PFSK-1 (cell line): ENCODE measurements around the gene CSNK2B.

Experiments used
- FOXP2 ChIP-seq: optimal IDR thresholded peaks from 2 replicates; pipeline ENCODE3; 2011; ENCODE audit warnings: borderline replicate concordance, control low read depth, inconsistent platforms; ENCODE audit not compliant: insufficient read depth; ENCODE audit errors: extremely low read length, extremely low read depth
- POLR2AphosphoS5 ChIP-seq: IDR thresholded peaks from 2 replicates; pipeline ENCODE4 v1.6.1; 2012; ENCODE audit warnings: low read depth, mild to moderate bottlenecking, control low read depth, low read length, moderate library complexity
- SIN3A ChIP-seq: IDR thresholded peaks from 2 replicates; pipeline ENCODE4 v1.6.1; 2012; ENCODE audit warnings: mild to moderate bottlenecking, low read length, moderate library complexity, borderline replicate concordance; ENCODE audit not compliant: insufficient read depth
- TAF1 ChIP-seq: IDR thresholded peaks from 2 replicates; pipeline ENCODE4 v1.6.1; 2012; ENCODE audit warnings: low read length, control low read depth, borderline replicate concordance; ENCODE audit not compliant: insufficient read depth
- TF ChIP-seq, protein P1 (sequence below), 2 experiments: IDR thresholded peaks; 2 replicates each; pipeline versions ENCODE4 v1.6.1 to v1.8.0; 2011 to 2012; ENCODE audit warnings: low read depth in 2 of 2, low read length in 2 of 2, control low read depth in 1 of 2, inconsistent platforms in 1 of 2, mild to moderate bottlenecking in 1 of 2, moderate library complexity in 1 of 2; ENCODE audit not compliant: insufficient read depth in 1 of 2

Gene CSNK2B

DNA sequence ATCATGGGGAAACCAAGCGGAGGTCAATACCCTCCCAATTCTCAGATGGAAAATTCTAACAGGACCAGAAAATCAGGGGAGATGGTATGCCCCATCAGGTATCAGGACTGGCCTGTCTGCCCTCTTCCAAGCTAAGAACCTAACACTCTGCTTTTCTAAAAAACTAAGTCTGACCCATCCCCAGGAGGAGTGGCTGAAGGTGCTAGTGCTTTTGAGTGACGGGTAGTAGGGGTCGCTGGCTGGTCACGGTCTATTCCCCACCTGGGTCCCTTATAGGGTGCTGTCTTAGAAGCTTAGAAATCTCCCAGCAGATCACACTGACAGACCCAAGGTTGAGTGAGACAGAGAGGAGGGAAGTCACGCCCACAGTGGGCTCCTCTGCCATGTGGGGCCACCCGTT lies 27.7 kb downstream of the CSNK2B start:
- TF ChIP-seq FOXP2 (no peak), POLR2AphosphoS5 (no peak), TAF1 (no peak), SIN3A (no peak)
- TF ChIP-seq, protein P1, sequence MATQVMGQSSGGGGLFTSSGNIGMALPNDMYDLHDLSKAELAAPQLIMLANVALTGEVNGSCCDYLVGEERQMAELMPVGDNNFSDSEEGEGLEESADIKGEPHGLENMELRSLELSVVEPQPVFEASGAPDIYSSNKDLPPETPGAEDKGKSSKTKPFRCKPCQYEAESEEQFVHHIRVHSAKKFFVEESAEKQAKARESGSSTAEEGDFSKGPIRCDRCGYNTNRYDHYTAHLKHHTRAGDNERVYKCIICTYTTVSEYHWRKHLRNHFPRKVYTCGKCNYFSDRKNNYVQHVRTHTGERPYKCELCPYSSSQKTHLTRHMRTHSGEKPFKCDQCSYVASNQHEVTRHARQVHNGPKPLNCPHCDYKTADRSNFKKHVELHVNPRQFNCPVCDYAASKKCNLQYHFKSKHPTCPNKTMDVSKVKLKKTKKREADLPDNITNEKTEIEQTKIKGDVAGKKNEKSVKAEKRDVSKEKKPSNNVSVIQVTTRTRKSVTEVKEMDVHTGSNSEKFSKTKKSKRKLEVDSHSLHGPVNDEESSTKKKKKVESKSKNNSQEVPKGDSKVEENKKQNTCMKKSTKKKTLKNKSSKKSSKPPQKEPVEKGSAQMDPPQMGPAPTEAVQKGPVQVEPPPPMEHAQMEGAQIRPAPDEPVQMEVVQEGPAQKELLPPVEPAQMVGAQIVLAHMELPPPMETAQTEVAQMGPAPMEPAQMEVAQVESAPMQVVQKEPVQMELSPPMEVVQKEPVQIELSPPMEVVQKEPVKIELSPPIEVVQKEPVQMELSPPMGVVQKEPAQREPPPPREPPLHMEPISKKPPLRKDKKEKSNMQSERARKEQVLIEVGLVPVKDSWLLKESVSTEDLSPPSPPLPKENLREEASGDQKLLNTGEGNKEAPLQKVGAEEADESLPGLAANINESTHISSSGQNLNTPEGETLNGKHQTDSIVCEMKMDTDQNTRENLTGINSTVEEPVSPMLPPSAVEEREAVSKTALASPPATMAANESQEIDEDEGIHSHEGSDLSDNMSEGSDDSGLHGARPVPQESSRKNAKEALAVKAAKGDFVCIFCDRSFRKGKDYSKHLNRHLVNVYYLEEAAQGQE (IDR thresholded peaks at IDR 0.05; ENCODE audit: insufficient read depth in 1 of 2, low read depth in 2 of 2, low read length in 2 of 2), result no peak

DNA sequence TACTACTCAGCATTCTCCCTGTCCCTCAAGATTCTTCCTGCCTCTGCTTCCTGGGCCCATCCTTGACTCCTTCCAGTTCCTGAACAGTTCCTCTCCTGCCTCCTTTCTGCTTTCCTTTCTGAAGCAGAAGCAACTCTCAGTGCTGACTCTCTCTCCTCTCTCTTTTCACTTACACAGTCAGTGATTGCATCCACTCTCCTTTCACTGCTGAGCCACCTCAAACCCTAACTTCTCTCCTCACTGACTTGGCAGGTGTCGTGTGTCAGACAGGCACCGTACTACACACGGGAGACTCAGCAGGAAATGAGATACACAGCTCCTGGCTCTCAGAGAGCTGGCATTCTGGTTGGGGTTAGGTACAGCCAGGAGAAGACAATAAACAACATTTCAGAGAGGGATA lies 31.7 kb downstream of the CSNK2B start:
- no peak for TF ChIP-seq POLR2AphosphoS5
- TF ChIP-seq FOXP2, result no peak
- TF ChIP-seq TAF1, result no peak
- TF ChIP-seq SIN3A, result no peak

DNA sequence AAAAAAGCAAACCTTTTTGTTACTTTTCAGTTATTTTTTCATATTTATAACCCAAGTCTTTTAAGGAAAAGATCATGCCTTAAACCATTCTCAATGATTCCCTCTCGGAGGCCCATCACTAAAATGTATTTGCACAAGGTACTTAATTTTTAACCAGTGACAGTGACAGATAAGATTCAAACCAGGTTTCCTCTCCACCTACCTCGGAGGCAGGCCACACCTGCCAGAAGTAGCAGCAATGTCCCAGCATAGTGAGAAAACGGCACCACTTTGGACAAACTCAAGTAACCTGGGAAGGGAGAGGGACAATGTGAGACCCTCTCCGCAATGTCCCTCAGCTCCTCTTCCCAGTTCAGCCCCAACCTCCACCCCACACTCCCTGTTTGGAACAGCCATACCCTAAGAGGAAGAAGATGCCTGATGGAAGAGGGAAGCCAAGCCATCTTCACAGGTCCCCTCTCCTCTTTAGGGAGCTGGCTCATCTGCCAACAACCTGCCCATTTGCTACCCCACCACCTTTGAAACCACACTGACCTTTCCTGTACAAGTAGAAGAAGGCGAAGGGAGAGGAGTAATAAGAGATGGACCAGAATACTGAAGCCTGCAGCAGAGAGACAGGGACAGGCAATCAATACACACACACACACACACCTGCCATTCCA lies 35.0 kb downstream of the CSNK2B start:
- TF ChIP-seq POLR2AphosphoS5, result no peak
- TF ChIP-seq TAF1, result no peak
- TF ChIP-seq, protein P1 (IDR thresholded peaks at IDR 0.05; ENCODE audit: insufficient read depth in 1 of 2, low read depth in 2 of 2, low read length in 2 of 2), result no peak
- TF ChIP-seq FOXP2, result no peak
- TF ChIP-seq SIN3A, result no peak

DNA sequence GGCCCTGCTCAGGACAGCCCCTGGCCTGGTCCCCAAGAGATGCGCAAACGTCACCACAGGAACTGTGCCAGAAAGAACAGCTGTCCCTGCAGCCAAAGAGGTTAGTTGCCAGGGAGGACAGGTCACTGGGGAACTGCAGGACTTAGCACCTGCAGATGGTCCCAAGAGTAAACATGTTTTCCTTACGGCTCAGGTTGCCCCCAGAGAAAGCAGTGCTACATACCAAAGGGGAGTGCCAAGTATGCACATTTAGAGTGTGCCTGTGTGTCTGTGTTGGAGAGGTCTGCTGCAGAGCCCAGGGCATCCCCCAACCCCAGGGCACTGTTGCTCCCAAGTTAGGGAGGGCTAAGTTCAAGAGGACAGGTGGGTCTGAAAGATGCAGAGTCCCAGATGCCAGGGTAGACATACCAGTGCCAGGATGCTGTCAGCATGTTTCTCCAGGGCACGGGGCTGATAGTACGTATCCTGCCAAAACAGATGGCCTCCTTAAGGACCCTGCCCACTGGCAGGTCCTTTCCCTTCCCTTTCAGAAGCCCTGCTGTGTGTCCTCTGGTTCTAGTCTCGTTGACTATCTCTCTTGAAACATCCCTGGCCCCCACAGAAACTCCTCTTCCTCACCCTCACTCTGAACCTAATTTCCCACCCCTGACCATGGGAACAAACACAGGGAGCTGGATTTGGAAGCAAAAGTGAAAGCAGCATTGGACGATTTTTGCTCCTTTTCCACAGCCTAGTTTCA lies 36.0 kb downstream of the CSNK2B start:
- TF ChIP-seq SIN3A (no peak), FOXP2 (no peak), POLR2AphosphoS5 (no peak), TAF1 (no peak)
- TF ChIP-seq, protein P1 (IDR thresholded peaks at IDR 0.05; ENCODE audit: insufficient read depth in 1 of 2, low read depth in 2 of 2, low read length in 2 of 2), result no peak

DNA sequence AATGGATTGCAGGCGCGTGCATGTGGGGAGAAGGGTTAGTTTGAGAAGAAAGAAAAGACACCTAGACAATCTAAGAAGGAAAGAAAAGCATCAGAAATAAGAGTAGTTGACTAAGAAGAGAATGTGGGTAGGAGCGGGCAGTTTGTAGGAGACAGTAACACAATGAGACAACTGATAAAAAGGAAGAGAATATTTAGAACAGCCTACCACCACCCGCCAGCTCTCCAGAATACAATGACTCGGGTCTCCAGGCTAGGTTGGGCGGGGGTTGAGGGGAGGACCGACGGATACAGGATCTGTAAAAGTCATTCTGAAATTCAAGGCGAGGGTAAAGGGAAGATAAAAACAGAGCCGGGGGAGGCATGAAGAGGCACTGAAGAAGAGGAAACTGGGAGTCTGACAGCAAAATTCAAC lies 36.5 kb downstream of the CSNK2B start:
- TF ChIP-seq FOXP2 (no peak), SIN3A (no peak), TAF1 (no peak), POLR2AphosphoS5 (no peak)
- TF ChIP-seq, protein P1 (IDR thresholded peaks at IDR 0.05; ENCODE audit: insufficient read depth in 1 of 2, low read depth in 2 of 2, low read length in 2 of 2), result no peak
